K562 (cell line): Measurements from ENCODE around the gene SMIM7. TPM values are rescaled to one million over a fixed set of nuclear protein-coding genes. Genes with fewer than 3 reads are reported as not detected.

Experiments
- ATAC-seq: fragments of 200-7000 bp; cut with Tn5 transposase; 3 replicates; pipeline ENCODE4 v1.9.1; 2020; ENCODE audit warnings: moderate library complexity
- BruUV-seq: library from RNA; stranded (reverse); fragments of 400-500 nt; replicated peaks from 2 replicates; lab custom pipeline; 2021; lab: Mats Ljungman, UMichigan
- CTCF ChIA-PET: fragments of 300-600 bp; formaldehyde crosslinking; extraction: SDS; loops from one replicate; lab custom pipeline; 2021; ENCODE audit warnings: low intra/inter-chr PET ratio; lab: Yijun Ruan, JAX
- POLR2A ChIA-PET: fragments of 300-600, 350-650 bp; sonication (Branson Sonifier 250); formaldehyde crosslinking; extraction: SDS; loops from one replicate; lab custom pipeline; 2021; ENCODE audit warnings: antibody characterized with exemption, inconsistent platforms; lab: Yijun Ruan, JAX
- DNase-seq, 4 experiments: peaks; one replicate each; pipeline versions ENCODE4 v3.0.0 to v3.0.0-alpha.2; 2011 to 2018; ENCODE audit warnings: low spot score in 3 of 4, mixed read lengths in 3 of 4; ENCODE audit errors: extremely low read depth in 1 of 4
- FAIRE-seq: peaks from 2 replicates; lab custom pipeline; 2011; peaks lifted over from hg19 to GRCh38; lab: Jason Lieb, UNC
- H2AFZ ChIP-seq: 2 replicates; pipeline ENCODE4 v1.6.0; 2011; ENCODE audit warnings: low read depth, low read length, control low read depth, inconsistent platforms
- H3K27ac ChIP-seq: fragments of 200-600 bp; 3 replicates; pipeline ENCODE4 v1.8.0; 2011; ENCODE audit warnings: low read depth, mild to moderate bottlenecking, control low read depth, inconsistent platforms, low read length, moderate library complexity, mixed read lengths; ENCODE audit errors: extremely low read depth
- H3K27me3 ChIP-seq, 2 experiments: fragments of 300-600 bp in 1 of 2; 2 replicates in 1 of 2; 3 replicates in 1 of 2; pipeline versions ENCODE4 v1.6.0 to v1.8.0; 2011; ENCODE audit warnings: inconsistent platforms in 2 of 2, low read length in 2 of 2, mild to moderate bottlenecking in 1 of 2, mixed read lengths in 1 of 2, moderate library complexity in 1 of 2; ENCODE audit not compliant: control insufficient read depth in 2 of 2, insufficient read depth in 2 of 2
- H3K36me3 ChIP-seq: fragments of 300-600 bp; 3 replicates; pipeline ENCODE4 v1.8.0; 2011; ENCODE audit warnings: mild to moderate bottlenecking, low read length, inconsistent platforms; ENCODE audit not compliant: control insufficient read depth, insufficient read depth
- H3K4me1 ChIP-seq, 2 experiments: fragments of 200-600 bp in 1 of 2; replicated peaks in 1 of 2; 2 replicates in 1 of 2; 3 replicates in 1 of 2; pipeline versions ENCODE4 v1.5.1 to v1.8.0; 2011; ENCODE audit warnings: inconsistent platforms in 2 of 2, low read length in 2 of 2, mild to moderate bottlenecking in 1 of 2, mixed read lengths in 1 of 2, moderate library complexity in 1 of 2; ENCODE audit not compliant: control insufficient read depth in 2 of 2, insufficient read depth in 2 of 2
- H3K4me2 ChIP-seq: 2 replicates; pipeline ENCODE4 v1.6.1; 2011; ENCODE audit warnings: low read length, control low read depth, inconsistent platforms, mixed read lengths; ENCODE audit not compliant: insufficient read depth
- H3K4me3 ChIP-seq: fragments of 200-600 bp; sonication (generic), shearing (Covaris generic); 2 replicates; pipeline ENCODE4 v1.5.1; 2016; ENCODE audit warnings: control low read depth, inconsistent platforms
- H3K79me2 ChIP-seq: fragments of 200-600 bp; 3 replicates; pipeline ENCODE4 v1.8.0; 2011; ENCODE audit warnings: low read length, inconsistent platforms; ENCODE audit not compliant: control insufficient read depth, insufficient read depth
- H3K9ac ChIP-seq, 2 experiments: 2 replicates each; pipeline versions ENCODE4 v1.6.0 to v1.6.1; 2011; ENCODE audit warnings: low read depth in 2 of 2, low read length in 2 of 2, control low read depth in 1 of 2, inconsistent platforms in 1 of 2, mild to moderate bottlenecking in 1 of 2, mixed read lengths in 1 of 2; ENCODE audit not compliant: insufficient read depth in 1 of 2
- H3K9me1 ChIP-seq: one replicate; pipeline ENCODE4 v1.6.0; 2011; ENCODE audit warnings: inconsistent platforms, mild to moderate bottlenecking, low read length, moderate library complexity; ENCODE audit not compliant: control insufficient read depth, insufficient read depth
- H3K9me3 ChIP-seq: replicated peaks from 2 replicates; pipeline ENCODE4 v1.5.1; 2011; ENCODE audit warnings: low read depth, low read length, inconsistent platforms; ENCODE audit not compliant: control insufficient read depth, insufficient read depth
- H4K20me1 ChIP-seq: replicated peaks from 2 replicates; pipeline ENCODE4 v1.6.1; 2011; ENCODE audit warnings: low read length, inconsistent platforms, mixed read lengths; ENCODE audit not compliant: control insufficient read depth, insufficient read depth
- CREM ChIP-seq: IDR thresholded peaks from 2 replicates; pipeline ENCODE4 v1.6.1; 2014; ENCODE audit warnings: antibody characterized with exemption, low read depth
- ESRRA ChIP-seq: fragments of 450-650 bp; IDR thresholded peaks from 2 replicates; pipeline ENCODE4 v1.6.1; 2014; ENCODE audit warnings: low read depth, mild to moderate bottlenecking, moderate library complexity, borderline replicate concordance
- JUND ChIP-seq, 2 experiments: IDR thresholded peaks; 2 replicates in 1 of 2; 3 replicates in 1 of 2; pipeline ENCODE4 v1.6.1; 2011; ENCODE audit warnings: borderline replicate concordance in 2 of 2, low read depth in 2 of 2, low read length in 2 of 2, improper control_type of control experiment in 1 of 2, missing biosample characterization in 1 of 2, missing genetic modification characterization in 1 of 2, missing genetic modification reagents in 1 of 2
- NR2C1 ChIP-seq, 2 experiments: fragments of 450-650 bp; IDR thresholded peaks; 2 replicates each; pipeline ENCODE4 v1.6.1; 2017; ENCODE audit warnings: mild to moderate bottlenecking in 2 of 2, antibody characterized with exemption in 1 of 2, inconsistent platforms in 1 of 2, missing compliant biosample characterization in 1 of 2, missing genetic modification characterization in 1 of 2
- PCBP1 ChIP-seq: fragments of 200-400 bp; formaldehyde crosslinking; IDR thresholded peaks from 2 replicates; pipeline ENCODE4 v1.6.1; 2018; ENCODE audit warnings: mild to moderate bottlenecking, low read depth, low read length; ENCODE audit not compliant: poor library complexity, severe bottlenecking
- RBBP5 ChIP-seq: fragments of 200-600 bp; sonication (generic); IDR thresholded peaks from 2 replicates; pipeline ENCODE4 v1.6.1; 2012; ENCODE audit warnings: borderline replicate concordance, mild to moderate bottlenecking, low read length, control low read depth, inconsistent platforms; ENCODE audit not compliant: insufficient read depth, poor library complexity, severe bottlenecking
- ZBTB7A ChIP-seq: IDR thresholded peaks from 2 replicates; pipeline ENCODE4 v1.6.1; 2011; ENCODE audit warnings: low read depth, mild to moderate bottlenecking, low read length, moderate library complexity, borderline replicate concordance; ENCODE audit not compliant: control insufficient read depth
- ZNF347 ChIP-seq: fragments of 450-650 bp; formaldehyde crosslinking; IDR thresholded peaks from 2 replicates; pipeline ENCODE4 v1.4.0; 2020; ENCODE audit warnings: low read depth, mild to moderate bottlenecking, moderate library complexity
- ZSCAN29 ChIP-seq: fragments of 450-650 bp; IDR thresholded peaks from 2 replicates; pipeline ENCODE4 v1.6.1; 2017
- WGBS: fragments of 100-300 bp; shearing (Covaris generic); methylation state at CpG from one replicate; pipeline ENCODE4 v1.1.6; 2016; ENCODE audit warnings: low coverage, mixed read lengths; ENCODE audit not compliant: insufficient coverage; ENCODE audit errors: missing lambda C conversion rate; 5-methylcytosine and 5-hydroxymethylcytosine counted together
- in situ Hi-C: fragments of 300-500 bp; cut with MboI; formaldehyde crosslinking; loops from 4 replicates; pipeline ENCODE4 v1.15.0; 2018; ENCODE audit warnings: inconsistent platforms, mixed read lengths
- intact Hi-C: fragments of 100-400 bp; cut with micrococcal nuclease; formaldehyde crosslinking; loops from 2 replicates; pipeline ENCODE4 v1.14.2; 2022
- polyA plus RNA-seq, 8 experiments: library from polyadenylated mRNA; depleted of rRNA in 4 of 8; stranded (reverse) in 5 of 8; unstranded in 3 of 8; fragments of >200 nt; fragmentation: Nextera tagmentation in 2 of 8; fragmentation: Illumina TruSeq in 1 of 8; extraction: Ambion mirVana in 2 of 8; extraction: Trizol in 1 of 8; gene quantifications; 2 replicates each; pipeline versions ENCODE4 v1.2.1 to v1.2.3, GENCODE V29; 2011 to 2014; ENCODE audit warnings: inconsistent platforms in 1 of 8, missing spikeins in 1 of 8
- total RNA-seq, 7 experiments: library from RNA; depleted of rRNA in 6 of 7; stranded (reverse); fragments of >200 nt in 6 of 7; fragmentation: Illumina TruSeq in 2 of 7; extraction: Trizol in 2 of 7; gene quantifications; 2 replicates each; pipeline versions ENCODE4 v1.2.1 to v1.2.3, GENCODE V29; 2011 to 2021; ENCODE audit warnings: low replicate concordance in 1 of 7
- TF ChIP-seq, protein P1 (sequence below): fragments of 450-650 bp; IDR thresholded peaks from 2 replicates; pipeline ENCODE4 v1.7.1; 2018; ENCODE audit warnings: mild to moderate bottlenecking, low read depth; ENCODE audit not compliant: partially characterized antibody
- TF ChIP-seq, protein P2 (sequence below): fragments of 450-650 bp; IDR thresholded peaks from 2 replicates; pipeline ENCODE4 v1.6.1; 2016; ENCODE audit warnings: antibody characterized with exemption
- TF ChIP-seq, protein P3 (sequence below), 2 experiments: IDR thresholded peaks; 2 replicates each; pipeline ENCODE4 v1.6.1; 2011; ENCODE audit warnings: borderline replicate concordance in 1 of 2, control low read depth in 1 of 2, low read depth in 1 of 2, low read length in 1 of 2, mild to moderate bottlenecking in 1 of 2, mixed read lengths in 1 of 2, moderate library complexity in 1 of 2; ENCODE audit not compliant: insufficient read depth in 1 of 2, insufficient read length in 1 of 2, poor library complexity in 1 of 2, severe bottlenecking in 1 of 2; ENCODE audit errors: extremely low read depth in 1 of 2

Gene SMIM7
- total and polyA plus RNA-seq, 9 of the 15 experiments (the other 6 are each of a cell fraction or from before 2014, with no cell fraction given) = 55.3 to 265 (median 107) TPM

DNA sequence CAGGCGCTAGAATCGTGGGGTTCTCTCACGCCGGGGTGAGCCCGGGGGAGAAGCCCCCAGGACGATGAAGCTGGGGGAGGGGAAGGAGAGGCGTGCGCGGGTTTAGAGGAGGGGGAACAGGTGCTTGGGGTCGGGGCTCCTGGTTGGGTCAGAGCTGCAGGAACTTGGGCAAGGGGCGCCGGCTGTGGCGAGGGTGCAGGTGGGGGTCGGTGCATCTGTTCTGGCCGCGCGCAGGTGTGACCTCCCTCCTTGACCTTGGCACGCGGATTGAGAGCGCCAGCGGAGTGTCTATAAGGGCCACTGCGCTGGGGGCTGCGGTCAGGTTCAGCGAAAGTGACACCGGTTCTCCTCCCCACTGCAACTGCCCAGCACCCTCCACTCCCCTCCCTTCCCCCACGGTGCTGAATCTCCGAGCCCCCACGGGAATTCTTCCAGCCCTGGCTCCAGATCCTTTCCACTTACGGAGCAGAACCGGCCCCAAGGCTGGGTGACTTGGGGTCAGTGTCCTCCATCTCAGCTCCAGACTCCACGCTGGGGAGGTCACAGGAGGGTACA lies 1.6 kb upstream of the SMIM7 start:
- TF ChIP-seq CREM = 0 out of 2 replicates have a peak, but pooled peaks have one; percentile 44
- no peak for TF ChIP-seq ZNF347
- TF ChIP-seq ZSCAN29 = 0 out of 2 replicates have a peak, but pooled peaks have one; percentile 54
- TF ChIP-seq ESRRA = peak; percentile 83
- peak; percentile 49; the same call in 1 of the 2 replicates for TF ChIP-seq ZBTB7A
- TF ChIP-seq, protein P1, sequence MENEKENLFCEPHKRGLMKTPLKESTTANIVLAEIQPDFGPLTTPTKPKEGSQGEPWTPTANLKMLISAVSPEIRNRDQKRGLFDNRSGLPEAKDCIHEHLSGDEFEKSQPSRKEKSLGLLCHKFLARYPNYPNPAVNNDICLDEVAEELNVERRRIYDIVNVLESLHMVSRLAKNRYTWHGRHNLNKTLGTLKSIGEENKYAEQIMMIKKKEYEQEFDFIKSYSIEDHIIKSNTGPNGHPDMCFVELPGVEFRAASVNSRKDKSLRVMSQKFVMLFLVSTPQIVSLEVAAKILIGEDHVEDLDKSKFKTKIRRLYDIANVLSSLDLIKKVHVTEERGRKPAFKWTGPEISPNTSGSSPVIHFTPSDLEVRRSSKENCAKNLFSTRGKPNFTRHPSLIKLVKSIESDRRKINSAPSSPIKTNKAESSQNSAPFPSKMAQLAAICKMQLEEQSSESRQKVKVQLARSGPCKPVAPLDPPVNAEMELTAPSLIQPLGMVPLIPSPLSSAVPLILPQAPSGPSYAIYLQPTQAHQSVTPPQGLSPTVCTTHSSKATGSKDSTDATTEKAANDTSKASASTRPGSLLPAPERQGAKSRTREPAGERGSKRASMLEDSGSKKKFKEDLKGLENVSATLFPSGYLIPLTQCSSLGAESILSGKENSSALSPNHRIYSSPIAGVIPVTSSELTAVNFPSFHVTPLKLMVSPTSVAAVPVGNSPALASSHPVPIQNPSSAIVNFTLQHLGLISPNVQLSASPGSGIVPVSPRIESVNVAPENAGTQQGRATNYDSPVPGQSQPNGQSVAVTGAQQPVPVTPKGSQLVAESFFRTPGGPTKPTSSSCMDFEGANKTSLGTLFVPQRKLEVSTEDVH = no peak
- TF ChIP-seq PCBP1 = peak; percentile 49
- peak; percentile 32; the same call in 1 of the 2 replicates for TF ChIP-seq NR2C1 (IDR thresholded peaks at IDR 0.05)
- 0 out of 2 replicates have a peak, but pooled peaks have one; percentile 34 for TF ChIP-seq NR2C1 (tag; IDR thresholded peaks at IDR 0.05)
- TF ChIP-seq RBBP5 = peak; percentile 10
- TF ChIP-seq, protein P2, sequence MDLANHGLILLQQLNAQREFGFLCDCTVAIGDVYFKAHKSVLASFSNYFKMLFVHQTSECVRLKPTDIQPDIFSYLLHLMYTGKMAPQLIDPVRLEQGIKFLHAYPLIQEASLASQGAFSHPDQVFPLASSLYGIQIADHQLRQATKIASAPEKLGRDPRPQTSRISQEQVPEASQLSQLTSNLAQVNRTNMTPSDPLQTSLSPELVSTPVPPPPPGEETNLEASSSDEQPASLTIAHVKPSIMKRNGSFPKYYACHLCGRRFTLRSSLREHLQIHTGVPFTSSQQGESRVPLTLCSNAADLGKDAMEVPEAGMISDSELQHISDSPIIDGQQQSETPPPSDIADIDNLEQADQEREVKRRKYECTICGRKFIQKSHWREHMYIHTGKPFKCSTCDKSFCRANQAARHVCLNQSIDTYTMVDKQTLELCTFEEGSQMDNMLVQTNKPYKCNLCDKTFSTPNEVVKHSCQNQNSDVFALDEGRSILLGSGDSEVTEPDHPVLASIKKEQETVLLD = peak; percentile 23; the same call in 1 of the 2 replicates
- TF ChIP-seq JUND (IDR thresholded peaks at IDR 0.05; ENCODE audit: borderline replicate concordance, low read depth, low read length) = no peak
- TF ChIP-seq JUND (tag; IDR thresholded peaks at IDR 0.05; ENCODE audit: borderline replicate concordance, low read depth, low read length) = no peak
- TF ChIP-seq, protein P3, sequence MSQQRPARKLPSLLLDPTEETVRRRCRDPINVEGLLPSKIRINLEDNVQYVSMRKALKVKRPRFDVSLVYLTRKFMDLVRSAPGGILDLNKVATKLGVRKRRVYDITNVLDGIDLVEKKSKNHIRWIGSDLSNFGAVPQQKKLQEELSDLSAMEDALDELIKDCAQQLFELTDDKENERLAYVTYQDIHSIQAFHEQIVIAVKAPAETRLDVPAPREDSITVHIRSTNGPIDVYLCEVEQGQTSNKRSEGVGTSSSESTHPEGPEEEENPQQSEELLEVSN (IDR thresholded peaks at IDR 0.05; ENCODE audit: borderline replicate concordance in 1 of 2, extremely low read depth in 1 of 2, insufficient read depth in 1 of 2, insufficient read length in 1 of 2, low read depth in 1 of 2, low read length in 1 of 2, poor library complexity in 1 of 2, severe bottlenecking in 1 of 2) = peak in 1 of 2 experiments; percentile 37
- H3K4me1 ChIP-seq = peaks cover 19 to 41% of the 10 kb centered on the region in 2 experiments
- in situ Hi-C loops = no loop called here
- POLR2A ChIA-PET = interaction anchor here (0.6 to 1.1 kb wide), 2 partner anchors 11 to 190 kb away, joined by 3 to 6 read pairs; no protein-coding TSS in a partner anchor
- H3K9me1 ChIP-seq = peaks cover 6% of the 10 kb centered on the region
- DNase-seq (peak in 3 of 4 experiments; percentile 26 to 31 (median 29)), FAIRE-seq (no peak), ATAC-seq (no peak)
- peak overlapping the region; percentile 87 for H3K4me3 ChIP-seq
- H3K27ac ChIP-seq = 0 out of 3 replicates have a peak overlapping the region, but pooled peaks have one; percentile 27
- H4K20me1 ChIP-seq = peaks cover 10% of the 10 kb centered on the region
- CTCF ChIA-PET = no interaction called here
- BruUV-seq = no TSS peak
- H3K27me3 ChIP-seq = no peaks in the 10 kb centered on the region
- peak overlapping the region; percentile 87 for H2AFZ ChIP-seq
- peak overlapping the region; percentile 96 for H3K4me2 ChIP-seq
- peaks cover 30% of the 10 kb centered on the region for H3K79me2 ChIP-seq
- H3K9me3 ChIP-seq = no peaks in the 10 kb centered on the region
- intact Hi-C loops = no loop called here
- peak overlapping the region; percentile 26 to 78; a peak in 3 of 4 replicates for H3K9ac ChIP-seq
- H3K36me3 ChIP-seq = peaks cover 29% of the 10 kb centered on the region; the same call in 2 of the 3 replicates
- 5% methylated on average over 10 of the region's 31 CpGs for WGBS
